ENCODE results near the gene CABS1.

CABS1 gene

GRCh38 chr4:70299643-70300042, 35.1 kb upstream of the CABS1 start:
- TF ChIP-seq SIN3A (IDR thresholded peaks at IDR 0.05; ENCODE audit: borderline replicate concordance, insufficient read depth, low read length) (no peak), TAF1 (IDR thresholded peaks at IDR 0.05; ENCODE audit: borderline replicate concordance, insufficient read depth, low read length) (no peak), POLR2AphosphoS5 (IDR thresholded peaks at IDR 0.05; ENCODE audit: low read depth, low read length) (no peak), FOXP2 (optimal IDR thresholded peaks at IDR 0.05; ENCODE audit: borderline replicate concordance, extremely low read depth, extremely low read length, insufficient read depth) (no peak), REST (IDR thresholded peaks at IDR 0.05; ENCODE audit: insufficient read depth in 1 of 2, low read depth in 2 of 2, low read length in 2 of 2) (no peak)

- TF ChIP-seq FOXP2 (optimal IDR thresholded peaks at IDR 0.05; ENCODE audit: borderline replicate concordance, extremely low read depth, extremely low read length, insufficient read depth), result no peak
- no peak for TF ChIP-seq SIN3A (IDR thresholded peaks at IDR 0.05; ENCODE audit: borderline replicate concordance, insufficient read depth, low read length)
- no peak for TF ChIP-seq POLR2AphosphoS5 (IDR thresholded peaks at IDR 0.05; ENCODE audit: low read depth, low read length)
- TF ChIP-seq REST (IDR thresholded peaks at IDR 0.05; ENCODE audit: insufficient read depth in 1 of 2, low read depth in 2 of 2, low read length in 2 of 2), result no peak
- TF ChIP-seq TAF1 (IDR thresholded peaks at IDR 0.05; ENCODE audit: borderline replicate concordance, insufficient read depth, low read length), result no peak
Observed at GRCh38 chr4:70300215-70300614, 34.6 kb upstream of the CABS1 start.

GRCh38 chr4:70303090-70303489, 31.7 kb upstream of the CABS1 start:
- TF ChIP-seq FOXP2 (optimal IDR thresholded peaks at IDR 0.05; ENCODE audit: borderline replicate concordance, extremely low read depth, extremely low read length, insufficient read depth) (no peak), POLR2AphosphoS5 (IDR thresholded peaks at IDR 0.05; ENCODE audit: low read depth, low read length) (no peak), SIN3A (IDR thresholded peaks at IDR 0.05; ENCODE audit: borderline replicate concordance, insufficient read depth, low read length) (no peak), REST (IDR thresholded peaks at IDR 0.05; ENCODE audit: insufficient read depth in 1 of 2, low read depth in 2 of 2, low read length in 2 of 2) (no peak), TAF1 (IDR thresholded peaks at IDR 0.05; ENCODE audit: borderline replicate concordance, insufficient read depth, low read length) (no peak)

- TF ChIP-seq REST (IDR thresholded peaks at IDR 0.05; ENCODE audit: insufficient read depth in 1 of 2, low read depth in 2 of 2, low read length in 2 of 2), result no peak
- no peak for TF ChIP-seq TAF1 (IDR thresholded peaks at IDR 0.05; ENCODE audit: borderline replicate concordance, insufficient read depth, low read length)
- no peak for TF ChIP-seq POLR2AphosphoS5 (IDR thresholded peaks at IDR 0.05; ENCODE audit: low read depth, low read length)
- no peak for TF ChIP-seq SIN3A (IDR thresholded peaks at IDR 0.05; ENCODE audit: borderline replicate concordance, insufficient read depth, low read length)
Observed at GRCh38 chr4:70305601-70306000, 29.2 kb upstream of the CABS1 start.

- TF ChIP-seq TAF1 (IDR thresholded peaks at IDR 0.05; ENCODE audit: borderline replicate concordance, insufficient read depth, low read length) (no peak), SIN3A (IDR thresholded peaks at IDR 0.05; ENCODE audit: borderline replicate concordance, insufficient read depth, low read length) (no peak)
Observed at GRCh38 chr4:70306076-70306475, 28.7 kb upstream of the CABS1 start.
